SK-N-SH treated with all-trans-retinoic acid at 6 μM for 48 hours (cell line): Measurements from ENCODE around the gene PTX4.

Source experiments
- ATAC-seq: fragments of 200-7000 bp; cut with Tn5 transposase; 3 replicates; pipeline ENCODE4 v1.9.1; 2020; ENCODE audit warnings: mild to moderate bottlenecking, moderate library complexity
- ARNTL ChIP-seq: fragments of 450-650 bp; formaldehyde crosslinking; IDR thresholded peaks from 2 replicates; pipeline ENCODE4 v1.5.0; 2020; ENCODE audit warnings: low read depth, mild to moderate bottlenecking, moderate library complexity, borderline replicate concordance
- BACH2 ChIP-seq: fragments of 250-450 bp; sonication (Bioruptor Pico); IDR thresholded peaks from 2 replicates; pipeline ENCODE4 v1.9.0; 2021; ENCODE audit warnings: mild to moderate bottlenecking, borderline replicate concordance
- CSDC2 ChIP-seq: fragments of 250-450 bp; sonication (Bioruptor Pico); IDR thresholded peaks from 2 replicates; pipeline ENCODE4 v1.5.0; 2020; ENCODE audit warnings: mild to moderate bottlenecking, moderate library complexity
- ESRRG ChIP-seq: fragments of 250-450 bp; sonication (Bioruptor Pico); IDR thresholded peaks from 2 replicates; pipeline ENCODE4 v1.6.1; 2021; ENCODE audit warnings: mild to moderate bottlenecking
- GLIS3 ChIP-seq: fragments of 250-450 bp; sonication (Bioruptor Pico); IDR thresholded peaks from 2 replicates; pipeline ENCODE4 v1.5.0; 2020; ENCODE audit warnings: mild to moderate bottlenecking, moderate library complexity
- ISL1 ChIP-seq: fragments of 250-450 bp; sonication (Bioruptor Pico); IDR thresholded peaks from 2 replicates; pipeline ENCODE4 v2.1.2; 2022; ENCODE audit warnings: mild to moderate bottlenecking, moderate library complexity
- OSR1 ChIP-seq: fragments of 250-450 bp; sonication (Bioruptor Pico); IDR thresholded peaks from 2 replicates; pipeline ENCODE4 v1.8.0; 2022; ENCODE audit warnings: moderate library complexity, mild to moderate bottlenecking, inconsistent platforms
- PPARA ChIP-seq: fragments of 250-450 bp; sonication (Bioruptor Pico); IDR thresholded peaks from 2 replicates; pipeline ENCODE4 v1.5.0; 2020; ENCODE audit warnings: mild to moderate bottlenecking, borderline replicate concordance
- RARB ChIP-seq: fragments of 250-450 bp; sonication (Bioruptor Pico); IDR thresholded peaks from 2 replicates; pipeline ENCODE4 v1.8.0; 2021; ENCODE audit warnings: mild to moderate bottlenecking, moderate library complexity
- SNAI2 ChIP-seq: fragments of 250-450 bp; sonication (Bioruptor Pico); IDR thresholded peaks from 2 replicates; pipeline ENCODE4 v1.5.0; 2020; ENCODE audit warnings: mild to moderate bottlenecking, moderate library complexity
- TCF4 ChIP-seq: fragments of 250-450 bp; sonication (Bioruptor Pico); IDR thresholded peaks from 2 replicates; pipeline ENCODE4 v1.8.0; 2021; ENCODE audit warnings: mild to moderate bottlenecking, moderate library complexity, borderline replicate concordance
- TOX ChIP-seq: fragments of 250-450 bp; sonication (Bioruptor Pico); IDR thresholded peaks from 2 replicates; pipeline ENCODE4 v1.8.0; 2021; ENCODE audit warnings: mild to moderate bottlenecking, moderate library complexity, borderline replicate concordance
- ZC3H10 ChIP-seq: fragments of 250-450 bp; sonication (Bioruptor Pico); IDR thresholded peaks from 2 replicates; pipeline ENCODE4 v1.5.1; 2021; ENCODE audit warnings: mild to moderate bottlenecking, moderate library complexity
- ZFP3 ChIP-seq: fragments of 250-450 bp; sonication (Bioruptor Pico); IDR thresholded peaks from 2 replicates; pipeline ENCODE4 v1.5.0; 2020; ENCODE audit warnings: mild to moderate bottlenecking, moderate library complexity
- ZFP30 ChIP-seq: fragments of 450-650 bp; formaldehyde crosslinking; IDR thresholded peaks from 2 replicates; pipeline ENCODE4 v1.5.0; 2022; ENCODE audit warnings: mild to moderate bottlenecking, moderate library complexity
- ZNF565 ChIP-seq: fragments of 450-650 bp; formaldehyde crosslinking; conservative IDR thresholded peaks from 2 replicates; pipeline ENCODE4 v1.5.0; 2020; ENCODE audit warnings: low read depth, mild to moderate bottlenecking, moderate library complexity
- TF ChIP-seq, protein P1 (sequence below): fragments of 250-450 bp; sonication (Bioruptor Pico); IDR thresholded peaks from 2 replicates; pipeline ENCODE4 v1.8.0; 2021; ENCODE audit warnings: low read depth, mild to moderate bottlenecking, moderate library complexity, borderline replicate concordance
- TF ChIP-seq, protein P2 (sequence below): fragments of 250-450 bp; sonication (Bioruptor Pico); IDR thresholded peaks from 2 replicates; pipeline ENCODE4 v1.5.0; 2020; ENCODE audit warnings: mild to moderate bottlenecking, moderate library complexity
- TF ChIP-seq, protein P3 (sequence below): fragments of 250-450 bp; sonication (Bioruptor Pico); IDR thresholded peaks from 2 replicates; pipeline ENCODE4 v1.8.0; 2020; ENCODE audit warnings: mild to moderate bottlenecking, moderate library complexity, borderline replicate concordance
- TF ChIP-seq, protein P4 (sequence below): fragments of 250-450 bp; sonication (Bioruptor Pico); IDR thresholded peaks from 2 replicates; pipeline ENCODE4 v1.5.1; 2020; ENCODE audit warnings: low read depth, mild to moderate bottlenecking, moderate library complexity
- TF ChIP-seq, protein P5 (sequence below): fragments of 250-450 bp; sonication (Bioruptor Pico); IDR thresholded peaks from 2 replicates; pipeline ENCODE4 v1.5.1; 2021; ENCODE audit warnings: mild to moderate bottlenecking, moderate library complexity

The PTX4 gene

DNA sequence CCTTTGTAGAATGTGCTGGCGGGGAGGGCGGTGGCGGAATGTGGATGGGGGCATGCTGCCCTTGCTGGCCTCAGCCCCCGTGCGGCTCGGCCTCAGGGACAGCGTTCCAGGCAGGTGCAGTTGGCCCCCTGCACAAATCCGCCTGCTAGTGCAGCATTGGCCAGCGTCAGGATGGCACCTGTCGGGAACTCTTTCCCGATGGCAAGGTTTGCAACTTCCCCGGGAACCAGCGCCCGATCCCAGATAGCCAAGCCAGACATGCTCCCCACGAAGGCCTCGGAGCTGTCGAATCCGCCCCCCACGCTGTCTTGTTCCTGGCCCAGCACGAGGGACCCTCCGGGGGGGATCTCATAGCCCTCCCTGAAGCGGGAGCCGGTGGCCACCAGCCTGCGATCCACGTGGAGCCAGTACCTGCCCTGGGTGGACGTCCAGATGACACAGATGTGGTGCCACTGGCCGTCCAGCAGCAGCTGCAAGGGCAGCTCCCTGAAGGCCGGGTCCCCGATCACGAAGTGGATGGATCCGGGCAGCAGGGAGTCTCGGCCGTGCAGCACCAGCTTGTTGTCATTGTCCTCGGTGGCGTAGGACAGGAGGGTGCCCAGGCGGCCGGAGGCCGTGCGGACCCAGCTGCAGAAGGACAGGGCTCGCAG is 2.8 kb downstream of the PTX4 start:
- TF ChIP-seq RARB (CRISPR knock-in tag) (no peak), PPARA (CRISPR knock-in tag) (no peak), BACH2 (no peak), TOX (CRISPR knock-in tag) (no peak), ZFP30 (CRISPR knock-in tag) (no peak), GLIS3 (CRISPR knock-in tag) (no peak), ARNTL (CRISPR knock-in tag) (no peak), ZNF565 (CRISPR knock-in tag) (no peak), ZFP3 (no peak), ZC3H10 (no peak), OSR1 (CRISPR knock-in tag) (no peak), ESRRG (CRISPR knock-in tag) (no peak), SNAI2 (CRISPR knock-in tag) (no peak)
- TF ChIP-seq, protein P1, sequence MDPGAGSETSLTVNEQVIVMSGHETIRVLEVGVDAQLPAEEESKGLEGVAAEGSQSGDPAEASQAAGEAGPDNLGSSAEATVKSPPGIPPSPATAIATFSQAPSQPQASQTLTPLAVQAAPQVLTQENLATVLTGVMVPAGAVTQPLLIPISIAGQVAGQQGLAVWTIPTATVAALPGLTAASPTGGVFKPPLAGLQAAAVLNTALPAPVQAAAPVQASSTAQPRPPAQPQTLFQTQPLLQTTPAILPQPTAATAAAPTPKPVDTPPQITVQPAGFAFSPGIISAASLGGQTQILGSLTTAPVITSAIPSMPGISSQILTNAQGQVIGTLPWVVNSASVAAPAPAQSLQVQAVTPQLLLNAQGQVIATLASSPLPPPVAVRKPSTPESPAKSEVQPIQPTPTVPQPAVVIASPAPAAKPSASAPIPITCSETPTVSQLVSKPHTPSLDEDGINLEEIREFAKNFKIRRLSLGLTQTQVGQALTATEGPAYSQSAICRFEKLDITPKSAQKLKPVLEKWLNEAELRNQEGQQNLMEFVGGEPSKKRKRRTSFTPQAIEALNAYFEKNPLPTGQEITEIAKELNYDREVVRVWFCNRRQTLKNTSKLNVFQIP (CRISPR knock-in tag) = no peak
- TF ChIP-seq, protein P2, sequence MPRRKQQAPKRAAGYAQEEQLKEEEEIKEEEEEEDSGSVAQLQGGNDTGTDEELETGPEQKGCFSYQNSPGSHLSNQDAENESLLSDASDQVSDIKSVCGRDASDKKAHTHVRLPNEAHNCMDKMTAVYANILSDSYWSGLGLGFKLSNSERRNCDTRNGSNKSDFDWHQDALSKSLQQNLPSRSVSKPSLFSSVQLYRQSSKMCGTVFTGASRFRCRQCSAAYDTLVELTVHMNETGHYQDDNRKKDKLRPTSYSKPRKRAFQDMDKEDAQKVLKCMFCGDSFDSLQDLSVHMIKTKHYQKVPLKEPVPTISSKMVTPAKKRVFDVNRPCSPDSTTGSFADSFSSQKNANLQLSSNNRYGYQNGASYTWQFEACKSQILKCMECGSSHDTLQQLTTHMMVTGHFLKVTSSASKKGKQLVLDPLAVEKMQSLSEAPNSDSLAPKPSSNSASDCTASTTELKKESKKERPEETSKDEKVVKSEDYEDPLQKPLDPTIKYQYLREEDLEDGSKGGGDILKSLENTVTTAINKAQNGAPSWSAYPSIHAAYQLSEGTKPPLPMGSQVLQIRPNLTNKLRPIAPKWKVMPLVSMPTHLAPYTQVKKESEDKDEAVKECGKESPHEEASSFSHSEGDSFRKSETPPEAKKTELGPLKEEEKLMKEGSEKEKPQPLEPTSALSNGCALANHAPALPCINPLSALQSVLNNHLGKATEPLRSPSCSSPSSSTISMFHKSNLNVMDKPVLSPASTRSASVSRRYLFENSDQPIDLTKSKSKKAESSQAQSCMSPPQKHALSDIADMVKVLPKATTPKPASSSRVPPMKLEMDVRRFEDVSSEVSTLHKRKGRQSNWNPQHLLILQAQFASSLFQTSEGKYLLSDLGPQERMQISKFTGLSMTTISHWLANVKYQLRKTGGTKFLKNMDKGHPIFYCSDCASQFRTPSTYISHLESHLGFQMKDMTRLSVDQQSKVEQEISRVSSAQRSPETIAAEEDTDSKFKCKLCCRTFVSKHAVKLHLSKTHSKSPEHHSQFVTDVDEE (CRISPR knock-in tag) = no peak
- TF ChIP-seq, protein P3, sequence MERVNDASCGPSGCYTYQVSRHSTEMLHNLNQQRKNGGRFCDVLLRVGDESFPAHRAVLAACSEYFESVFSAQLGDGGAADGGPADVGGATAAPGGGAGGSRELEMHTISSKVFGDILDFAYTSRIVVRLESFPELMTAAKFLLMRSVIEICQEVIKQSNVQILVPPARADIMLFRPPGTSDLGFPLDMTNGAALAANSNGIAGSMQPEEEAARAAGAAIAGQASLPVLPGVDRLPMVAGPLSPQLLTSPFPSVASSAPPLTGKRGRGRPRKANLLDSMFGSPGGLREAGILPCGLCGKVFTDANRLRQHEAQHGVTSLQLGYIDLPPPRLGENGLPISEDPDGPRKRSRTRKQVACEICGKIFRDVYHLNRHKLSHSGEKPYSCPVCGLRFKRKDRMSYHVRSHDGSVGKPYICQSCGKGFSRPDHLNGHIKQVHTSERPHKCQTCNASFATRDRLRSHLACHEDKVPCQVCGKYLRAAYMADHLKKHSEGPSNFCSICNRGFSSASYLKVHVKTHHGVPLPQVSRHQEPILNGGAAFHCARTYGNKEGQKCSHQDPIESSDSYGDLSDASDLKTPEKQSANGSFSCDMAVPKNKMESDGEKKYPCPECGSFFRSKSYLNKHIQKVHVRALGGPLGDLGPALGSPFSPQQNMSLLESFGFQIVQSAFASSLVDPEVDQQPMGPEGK (CRISPR knock-in tag) = no peak
- TF ChIP-seq, all 23 proteins: peak for 0
- ATAC-seq = no peak

DNA sequence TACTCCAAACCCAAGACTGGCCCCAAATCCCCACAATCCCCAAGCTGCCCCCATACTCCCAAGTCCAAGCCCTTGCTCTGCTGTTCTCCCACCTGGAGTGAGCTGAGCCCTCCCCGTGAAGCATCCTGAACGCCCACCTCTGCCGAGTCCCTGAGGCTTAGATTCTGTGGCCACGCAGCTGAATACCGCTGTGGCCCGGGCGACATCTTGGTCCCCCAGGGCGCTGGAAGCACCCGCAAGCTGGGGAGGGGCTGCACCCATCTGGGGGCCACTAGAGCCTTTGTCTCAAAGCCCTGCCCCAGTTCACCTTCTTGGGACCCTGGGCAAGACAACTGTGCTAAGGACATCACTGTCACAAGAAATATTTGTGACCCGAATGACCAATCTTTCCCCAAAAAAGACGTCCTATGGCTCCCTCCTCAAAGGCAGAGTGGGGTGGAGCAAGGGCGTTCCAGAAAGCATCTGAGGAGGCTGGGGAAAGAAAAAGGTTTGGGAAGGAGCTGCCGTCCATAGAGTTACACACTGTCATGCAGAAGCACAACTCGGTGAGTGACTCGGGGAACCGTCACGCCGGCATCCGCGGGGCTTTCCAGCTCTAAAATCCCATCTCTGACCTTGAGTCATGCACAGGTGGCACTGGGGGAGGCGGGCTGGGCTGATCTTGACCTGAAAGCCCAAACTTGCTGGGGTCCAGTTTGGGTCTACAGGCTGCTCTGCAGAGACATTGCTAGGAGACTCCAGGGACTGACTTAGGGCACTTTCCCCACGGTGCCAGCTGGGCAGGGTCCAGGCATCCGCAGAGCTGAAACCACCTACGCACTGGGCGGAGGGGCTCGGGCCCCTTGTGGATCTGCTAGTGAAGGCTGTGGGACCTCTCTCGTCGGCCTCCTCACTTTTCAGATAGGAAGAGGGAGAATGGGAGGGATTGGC is 6.6 kb downstream of the PTX4 start:
- no peak; the same call in 2 of the 3 replicates for ATAC-seq
- TF ChIP-seq, protein P3 (CRISPR knock-in tag) = no peak
- TF ChIP-seq SNAI2 (CRISPR knock-in tag) (no peak), ZNF565 (CRISPR knock-in tag) (no peak), ARNTL (CRISPR knock-in tag) (no peak), GLIS3 (CRISPR knock-in tag) (no peak), PPARA (CRISPR knock-in tag) (no peak), ZC3H10 (no peak), TCF4 (CRISPR knock-in tag) (no peak), ISL1 (CRISPR knock-in tag) (no peak), ESRRG (CRISPR knock-in tag) (no peak), CSDC2 (CRISPR knock-in tag) (no peak)
- TF ChIP-seq, protein P2 (CRISPR knock-in tag) = no peak
- TF ChIP-seq, protein P4, sequence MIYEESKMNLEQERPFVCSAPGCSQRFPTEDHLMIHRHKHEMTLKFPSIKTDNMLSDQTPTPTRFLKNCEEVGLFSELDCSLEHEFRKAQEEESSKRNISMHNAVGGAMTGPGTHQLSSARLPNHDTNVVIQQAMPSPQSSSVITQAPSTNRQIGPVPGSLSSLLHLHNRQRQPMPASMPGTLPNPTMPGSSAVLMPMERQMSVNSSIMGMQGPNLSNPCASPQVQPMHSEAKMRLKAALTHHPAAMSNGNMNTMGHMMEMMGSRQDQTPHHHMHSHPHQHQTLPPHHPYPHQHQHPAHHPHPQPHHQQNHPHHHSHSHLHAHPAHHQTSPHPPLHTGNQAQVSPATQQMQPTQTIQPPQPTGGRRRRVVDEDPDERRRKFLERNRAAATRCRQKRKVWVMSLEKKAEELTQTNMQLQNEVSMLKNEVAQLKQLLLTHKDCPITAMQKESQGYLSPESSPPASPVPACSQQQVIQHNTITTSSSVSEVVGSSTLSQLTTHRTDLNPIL (CRISPR knock-in tag) = no peak
- TF ChIP-seq, protein P5, sequence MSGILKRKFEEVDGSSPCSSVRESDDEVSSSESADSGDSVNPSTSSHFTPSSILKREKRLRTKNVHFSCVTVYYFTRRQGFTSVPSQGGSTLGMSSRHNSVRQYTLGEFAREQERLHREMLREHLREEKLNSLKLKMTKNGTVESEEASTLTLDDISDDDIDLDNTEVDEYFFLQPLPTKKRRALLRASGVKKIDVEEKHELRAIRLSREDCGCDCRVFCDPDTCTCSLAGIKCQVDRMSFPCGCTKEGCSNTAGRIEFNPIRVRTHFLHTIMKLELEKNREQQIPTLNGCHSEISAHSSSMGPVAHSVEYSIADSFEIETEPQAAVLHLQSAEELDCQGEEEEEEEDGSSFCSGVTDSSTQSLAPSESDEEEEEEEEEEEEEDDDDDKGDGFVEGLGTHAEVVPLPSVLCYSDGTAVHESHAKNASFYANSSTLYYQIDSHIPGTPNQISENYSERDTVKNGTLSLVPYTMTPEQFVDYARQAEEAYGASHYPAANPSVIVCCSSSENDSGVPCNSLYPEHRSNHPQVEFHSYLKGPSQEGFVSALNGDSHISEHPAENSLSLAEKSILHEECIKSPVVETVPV (CRISPR knock-in tag) = no peak
